ENCODE results near the gene THOC5.
"Not testable (repeated sequence)": the region's sequence is repeated elsewhere in the genome, so short reads cannot be mapped to it uniquely, and the experiment has no call there.

Gene THOC5

GRCh38 chr22:29563652-29564460, 10.3 kb upstream of the THOC5 start:
- DNase-seq (ENCODE audit: low read depth) = no peak

GRCh38 chr22:29559853-29560252, 6.3 kb upstream of the THOC5 start:
- no peak for DNase-seq (ENCODE audit: low read depth)

- no peak for DNase-seq (ENCODE audit: low read depth)
Observed at GRCh38 chr22:29559030-29559429, 5.5 kb upstream of the THOC5 start.

GRCh38 chr22:29555065-29555644, 1.6 kb upstream of the THOC5 start:
- no peak for DNase-seq (ENCODE audit: low read depth)

- DNase-seq (ENCODE audit: low read depth) = not testable (repeated sequence)
Observed at GRCh38 chr22:29552357-29552756, 1.2 kb downstream of the THOC5 start.

- DNase-seq (ENCODE audit: low read depth) = no peak
Observed at GRCh38 chr22:29550005-29550404, 3.6 kb downstream of the THOC5 start.

- DNase-seq (ENCODE audit: low read depth) = not testable (repeated sequence)
Observed at GRCh38 chr22:29545045-29545444, 8.5 kb downstream of the THOC5 start.

- no peak for DNase-seq (ENCODE audit: low read depth)
Observed at GRCh38 chr22:29541845-29542244, 11.7 kb downstream of the THOC5 start.

- no peak for DNase-seq (ENCODE audit: low read depth)
Observed at GRCh38 chr22:29539105-29539504, 14.5 kb downstream of the THOC5 start.

GRCh38 chr22:29536411-29536810, 17.1 kb downstream of the THOC5 start:
- DNase-seq (ENCODE audit: low read depth) = no peak

- DNase-seq (ENCODE audit: low read depth) = no peak
Observed at GRCh38 chr22:29531419-29531818, 22.1 kb downstream of the THOC5 start.

- no peak for DNase-seq (ENCODE audit: low read depth)
Observed at GRCh38 chr22:29530716-29531115, 22.8 kb downstream of the THOC5 start.

- no peak for DNase-seq (ENCODE audit: low read depth)
Observed at GRCh38 chr22:29528144-29528543, 25.4 kb downstream of the THOC5 start.

- no peak for DNase-seq (ENCODE audit: low read depth)
Observed at GRCh38 chr22:29524442-29525191, 28.9 kb downstream of the THOC5 start.

GRCh38 chr22:29523761-29524160, 29.8 kb downstream of the THOC5 start:
- DNase-seq (ENCODE audit: low read depth) = no peak

- DNase-seq (ENCODE audit: low read depth) = no peak
Observed at GRCh38 chr22:29521526-29521925, 32.0 kb downstream of the THOC5 start.

- DNase-seq (ENCODE audit: low read depth) = no peak
Observed at GRCh38 chr22:29520851-29521250, 32.7 kb downstream of the THOC5 start.

GRCh38 chr22:29519996-29520395, 33.6 kb downstream of the THOC5 start:
- no peak for DNase-seq (ENCODE audit: low read depth)

- DNase-seq (ENCODE audit: low read depth) = no peak
Observed at GRCh38 chr22:29518427-29518826, 35.1 kb downstream of the THOC5 start.

GRCh38 chr22:29517215-29517908, 36.2 kb downstream of the THOC5 start:
- DNase-seq (ENCODE audit: low read depth) = no peak

GRCh38 chr22:29512031-29512430, 41.5 kb downstream of the THOC5 start:
- no peak for DNase-seq (ENCODE audit: low read depth)

- no peak for DNase-seq (ENCODE audit: low read depth)
Observed at GRCh38 chr22:29511126-29511862, 42.3 kb downstream of the THOC5 start.

Data from activated gamma-delta T cell treated with anti-CD3 and anti-CD28 coated beads, Interleukin-2, amount 50 U/mL, for 16 hours (primary cell).